GM18511 (cell line): ENCODE data around the gene SCN5A.

Experiments
- ATAC-seq: cut with Tn5 transposase; IDR thresholded peaks from one replicate; pipeline ENCODE4 v1.9.1; 2021; ENCODE audit warnings: mild to moderate bottlenecking, moderate library complexity; ENCODE audit not compliant: unreplicated experiment

SCN5A gene

GRCh38 chr3:38648024-38648658 is 1.3 kb downstream of the SCN5A start:
- no peak for ATAC-seq

DNA sequence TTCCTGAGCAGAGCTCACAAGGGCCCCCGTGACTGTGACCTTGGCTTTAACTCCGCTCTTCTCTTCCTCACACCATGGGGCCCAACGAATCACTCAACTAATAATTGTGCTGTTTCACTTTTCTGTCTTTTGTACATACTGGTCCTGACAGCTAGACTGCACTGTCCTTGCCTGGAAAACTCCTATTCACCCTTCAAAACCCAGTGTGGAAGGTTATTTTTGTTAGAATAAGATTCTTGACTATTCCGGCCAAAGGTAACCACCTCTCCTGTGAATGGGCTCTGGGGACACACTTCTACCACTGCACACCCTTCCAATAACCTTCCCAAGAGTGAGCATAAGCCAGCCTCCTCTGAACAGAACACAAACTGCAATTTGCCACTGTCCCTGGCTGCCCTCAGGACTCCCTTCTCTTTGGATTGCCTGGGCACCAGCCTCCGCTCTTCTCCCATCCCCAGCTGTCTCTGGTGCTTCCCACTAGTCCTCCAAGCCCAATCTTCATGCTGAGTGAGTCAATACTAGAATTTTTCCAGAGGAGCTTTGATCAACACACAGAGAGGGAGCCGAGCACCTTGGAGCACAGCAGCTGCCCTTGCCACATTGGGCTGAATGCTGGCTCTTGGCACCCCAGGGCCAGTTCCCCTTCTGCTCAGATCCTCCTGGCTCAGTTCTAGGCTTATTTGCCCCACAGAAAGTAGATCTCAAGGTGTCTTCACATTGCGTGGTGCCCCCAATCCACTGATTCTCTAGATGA is 2.1 kb downstream of the SCN5A start:
- no peak for ATAC-seq

GRCh38 chr3:38646630-38647029 is 2.9 kb downstream of the SCN5A start:
- ATAC-seq, result no peak

DNA sequence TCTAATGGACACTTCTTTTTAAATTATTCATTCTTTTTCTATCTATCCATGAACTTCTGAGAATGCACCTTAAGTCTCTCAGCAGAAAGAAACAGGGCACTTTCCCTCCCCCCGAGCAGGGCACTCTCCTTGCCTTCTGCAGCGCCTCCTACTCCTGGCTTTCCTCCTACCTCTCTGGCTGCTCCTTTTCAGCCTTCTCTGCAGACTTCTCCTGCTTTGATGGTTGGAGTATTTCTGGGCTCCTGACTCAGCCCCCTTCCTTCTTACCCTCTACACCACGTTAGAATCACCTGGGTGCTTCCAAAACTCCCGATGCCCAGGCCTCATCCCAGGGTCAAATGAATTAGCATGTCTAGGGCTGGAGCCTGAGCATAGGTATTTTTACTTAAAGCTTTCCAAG is 3.4 kb downstream of the SCN5A start:
- no peak for ATAC-seq

DNA sequence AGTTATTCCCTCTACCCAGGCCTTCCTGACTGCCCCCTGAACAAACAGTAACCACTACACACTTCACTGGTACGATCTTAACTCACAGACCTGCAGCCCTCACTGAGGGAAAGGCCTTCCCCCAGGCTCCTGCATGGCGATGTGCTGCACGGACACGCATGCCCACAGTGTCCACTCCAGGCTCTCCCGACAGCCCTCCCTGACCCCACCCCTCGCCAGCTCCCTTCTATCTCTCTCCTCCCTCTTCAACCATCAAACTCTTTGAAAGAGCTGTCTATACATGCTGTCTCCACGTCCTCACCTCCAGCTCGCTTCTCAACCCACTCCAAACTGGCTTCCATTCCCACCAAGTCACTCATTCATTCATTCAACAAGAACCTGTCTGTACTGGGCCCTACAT is 3.9 kb downstream of the SCN5A start:
- no peak for ATAC-seq

- ATAC-seq, result no peak
Measured at GRCh38 chr3:38645076-38645475, 4.4 kb downstream of the SCN5A start.

DNA sequence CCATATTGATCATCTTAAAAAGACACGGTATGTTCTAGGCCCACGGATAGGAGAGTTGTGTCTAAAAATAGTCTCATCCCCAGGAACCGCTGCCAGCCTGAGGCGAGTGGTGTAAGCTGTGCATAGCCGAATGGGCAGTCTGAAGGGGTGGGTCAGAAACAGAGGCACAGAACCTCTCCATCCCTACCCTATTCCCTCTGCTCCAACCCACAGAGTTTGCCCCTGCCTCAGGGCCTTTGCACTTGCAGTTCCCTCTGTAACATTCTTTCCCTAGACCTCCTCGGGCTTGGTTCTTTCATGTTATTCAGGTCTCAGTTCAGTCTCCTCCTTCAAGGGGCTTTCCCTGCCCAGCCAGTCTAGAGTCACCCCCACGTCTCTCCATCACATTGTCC is 4.8 kb downstream of the SCN5A start:
- no peak for ATAC-seq

GRCh38 chr3:38644016-38644661 is 5.3 kb downstream of the SCN5A start:
- no peak for ATAC-seq

GRCh38 chr3:38643592-38643991 is 5.9 kb downstream of the SCN5A start:
- ATAC-seq, result no peak

DNA sequence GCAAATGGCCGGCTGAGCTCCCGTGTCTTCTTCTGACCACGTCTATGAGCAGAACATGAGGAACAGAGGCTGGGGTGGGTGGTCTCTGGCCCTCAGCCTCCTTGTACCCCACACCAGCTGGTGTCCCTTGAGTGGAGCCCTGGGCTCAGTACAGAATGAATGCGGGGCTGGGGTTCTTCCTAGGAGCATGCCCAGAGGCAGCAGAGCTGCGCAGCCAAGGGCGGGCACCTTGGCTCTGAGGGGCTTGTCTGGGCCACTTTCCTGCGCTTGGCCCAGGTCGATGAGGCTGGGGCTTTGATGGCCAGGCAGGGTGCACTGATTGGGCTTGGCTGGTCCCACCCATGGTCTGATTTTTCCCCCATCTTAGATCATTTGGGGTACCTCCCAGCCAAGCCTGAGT is 6.4 kb downstream of the SCN5A start:
- ATAC-seq, result no peak

- ATAC-seq, result no peak
Measured at GRCh38 chr3:38641461-38642110, 7.9 kb downstream of the SCN5A start.

- no peak for ATAC-seq
Measured at GRCh38 chr3:38640661-38641452, 8.6 kb downstream of the SCN5A start.

DNA sequence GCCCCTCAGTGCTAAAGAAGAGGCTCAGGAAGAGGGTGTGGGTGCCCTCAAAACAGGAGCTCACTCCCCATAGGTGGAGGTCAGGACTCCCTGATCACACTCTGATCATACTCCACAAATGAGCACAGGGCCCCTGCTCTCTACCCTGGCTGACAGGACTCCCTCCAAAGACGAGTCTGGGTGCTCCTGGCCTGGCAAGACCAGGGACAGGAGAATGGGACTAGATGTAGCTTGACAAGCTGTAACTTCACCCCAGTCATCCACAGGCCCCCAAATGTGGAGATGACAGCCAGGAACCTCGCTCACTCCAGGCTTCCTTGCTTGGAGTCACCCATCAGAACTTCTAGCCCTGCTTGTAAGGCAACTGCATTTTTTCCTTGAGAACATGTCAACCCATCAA is 11.1 kb downstream of the SCN5A start:
- no peak for ATAC-seq

- no peak for ATAC-seq
Measured at GRCh38 chr3:38637906-38638305, 11.6 kb downstream of the SCN5A start.

DNA sequence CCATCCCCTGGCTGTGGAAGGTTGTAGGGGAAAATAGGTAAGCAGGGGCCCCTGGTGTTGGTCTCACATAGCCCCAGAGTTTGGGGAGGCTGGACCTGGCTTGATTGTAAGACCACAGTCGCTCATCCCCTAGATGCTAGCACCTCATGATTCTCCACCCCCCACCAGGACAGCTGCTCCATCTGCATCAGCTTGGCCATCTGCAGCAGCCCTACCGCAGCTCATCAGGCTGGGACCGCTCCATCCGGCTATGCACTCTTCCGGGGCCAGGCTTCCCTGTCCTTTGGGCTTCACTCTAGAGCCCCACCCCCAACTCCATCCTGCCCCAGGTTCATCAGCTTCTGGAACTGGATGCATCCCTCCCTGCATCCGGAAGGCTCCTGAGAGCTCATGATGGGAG is 12.6 kb downstream of the SCN5A start:
- no peak for ATAC-seq

DNA sequence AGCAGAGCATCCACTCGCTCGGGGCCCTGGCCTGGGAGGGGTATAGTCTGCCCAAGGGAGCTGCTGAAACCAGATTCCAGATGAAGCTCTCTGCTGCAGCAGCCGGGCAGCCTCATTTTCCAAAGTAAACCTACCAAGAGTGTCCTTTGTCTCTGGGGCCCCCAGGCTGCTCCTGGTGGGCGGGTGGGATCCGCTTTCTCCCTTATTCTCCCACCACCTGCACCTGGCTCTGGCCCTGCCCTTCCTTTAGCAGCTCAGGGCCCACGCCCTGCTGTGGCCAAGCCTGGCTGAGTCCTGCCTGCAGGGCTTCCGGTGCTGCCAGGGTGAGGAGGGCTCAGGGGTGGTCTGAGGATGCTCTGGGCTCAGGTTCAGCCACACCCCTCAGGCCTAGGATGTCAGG is 13.0 kb downstream of the SCN5A start:
- ATAC-seq, result no peak

DNA sequence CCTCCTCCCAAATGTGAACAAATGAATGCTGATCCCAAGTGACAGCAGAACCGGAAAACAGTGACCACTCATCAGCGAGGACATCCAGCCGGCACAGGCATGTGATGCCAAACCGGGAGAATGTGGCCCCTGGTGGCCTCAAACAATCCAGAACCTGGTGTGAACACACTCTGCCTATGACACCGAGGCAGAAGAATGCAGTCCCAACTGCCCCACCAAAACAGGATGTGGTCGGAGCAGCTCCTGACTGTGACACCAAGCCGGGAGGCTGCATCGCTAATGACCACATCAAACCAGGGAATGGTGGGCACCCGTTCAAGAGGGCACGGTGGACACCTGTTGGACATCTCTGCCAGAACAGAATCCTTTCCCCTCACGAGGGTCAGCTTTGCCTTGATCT is 15.4 kb downstream of the SCN5A start:
- ATAC-seq, result no peak

- no peak for ATAC-seq
Measured at GRCh38 chr3:38632989-38633388, 16.5 kb downstream of the SCN5A start.

- no peak for ATAC-seq
Measured at GRCh38 chr3:38630606-38631005, 18.9 kb downstream of the SCN5A start.

GRCh38 chr3:38630070-38630469 is 19.4 kb downstream of the SCN5A start:
- ATAC-seq, result no peak

GRCh38 chr3:38628835-38629234 is 20.7 kb downstream of the SCN5A start:
- ATAC-seq, result no peak
